T-helper 9 cell (primary cell): ENCODE data around the gene ETV6.

Experiments used
- DNase-seq: peaks from one replicate; pipeline ENCODE4 v3.0.0-alpha.2; 2020

The ETV6 gene

DNA sequence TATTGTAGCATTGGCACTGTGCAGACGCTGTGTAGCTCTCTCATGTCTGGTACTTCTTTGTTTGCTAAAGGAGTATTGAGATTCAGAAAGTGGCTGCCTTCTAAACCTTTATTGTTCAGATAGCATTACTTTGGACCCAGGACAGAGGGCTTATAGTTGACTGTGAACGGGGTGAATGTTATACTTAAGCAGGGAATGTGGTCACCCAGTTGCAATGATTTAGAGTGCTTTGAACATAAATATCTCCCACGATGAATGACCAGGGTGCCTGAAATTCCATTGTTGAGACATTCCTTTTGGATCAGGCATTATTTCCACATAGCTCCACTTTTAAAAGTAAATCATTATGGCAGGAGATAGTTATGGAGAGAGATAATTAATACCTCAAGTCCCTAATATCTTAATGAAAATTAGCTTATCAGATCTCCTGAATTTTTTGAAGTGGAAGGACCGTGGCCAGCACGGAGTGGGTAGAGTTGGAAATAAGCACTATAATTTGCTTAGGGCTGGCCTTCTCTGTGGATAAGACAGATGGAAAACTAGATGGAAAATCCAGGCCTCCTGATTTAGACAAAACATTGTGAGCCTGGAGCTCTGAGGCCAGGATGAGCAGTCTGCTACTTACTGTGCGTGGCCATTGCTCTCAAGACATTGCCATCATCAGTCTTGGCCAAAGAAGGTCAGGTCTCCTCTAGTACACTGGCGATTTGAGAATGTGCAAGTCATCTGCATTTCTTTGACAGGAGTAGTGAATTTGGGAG is 114.5 kb downstream of the ETV6 start:
- DNase-seq, result no peak

DNA sequence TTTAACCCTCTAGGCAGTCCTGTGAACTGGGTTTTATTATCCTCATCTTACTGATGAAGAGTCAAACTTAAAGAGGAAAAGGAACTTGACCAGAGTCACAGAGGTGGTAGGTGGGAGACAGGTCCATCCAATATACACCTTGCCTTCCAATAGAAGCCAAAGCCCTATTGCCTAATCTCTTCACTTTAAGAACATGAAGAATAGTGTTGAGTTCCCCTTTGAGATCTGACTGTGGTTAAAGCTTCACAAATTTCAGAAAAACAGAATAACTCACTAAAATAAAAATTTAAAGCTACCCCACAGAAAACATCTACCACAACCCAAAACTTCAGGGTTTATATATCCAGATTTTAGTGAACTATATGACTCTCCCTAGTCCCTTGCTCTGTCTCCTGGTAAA is 115.4 kb downstream of the ETV6 start:
- no peak for DNase-seq

DNA sequence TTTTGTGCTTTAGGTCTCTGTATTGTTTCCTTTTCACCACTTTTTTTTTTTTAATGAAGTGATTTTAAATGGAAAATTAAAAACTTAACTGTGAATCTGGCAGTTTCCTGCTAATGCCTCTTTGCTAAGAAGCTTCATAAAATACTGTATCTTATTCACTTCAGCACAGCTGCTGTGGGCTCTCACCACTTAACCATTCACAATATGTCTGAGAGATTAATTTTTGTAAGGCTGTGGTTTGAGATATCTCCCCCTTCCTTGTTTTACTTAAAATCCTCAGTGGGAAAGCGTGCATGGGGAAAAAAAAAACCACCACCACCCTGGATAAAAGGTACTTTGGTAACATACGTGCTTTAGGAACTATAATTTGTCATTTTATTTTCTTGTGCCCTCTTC is 115.9 kb downstream of the ETV6 start:
- DNase-seq, result no peak

DNA sequence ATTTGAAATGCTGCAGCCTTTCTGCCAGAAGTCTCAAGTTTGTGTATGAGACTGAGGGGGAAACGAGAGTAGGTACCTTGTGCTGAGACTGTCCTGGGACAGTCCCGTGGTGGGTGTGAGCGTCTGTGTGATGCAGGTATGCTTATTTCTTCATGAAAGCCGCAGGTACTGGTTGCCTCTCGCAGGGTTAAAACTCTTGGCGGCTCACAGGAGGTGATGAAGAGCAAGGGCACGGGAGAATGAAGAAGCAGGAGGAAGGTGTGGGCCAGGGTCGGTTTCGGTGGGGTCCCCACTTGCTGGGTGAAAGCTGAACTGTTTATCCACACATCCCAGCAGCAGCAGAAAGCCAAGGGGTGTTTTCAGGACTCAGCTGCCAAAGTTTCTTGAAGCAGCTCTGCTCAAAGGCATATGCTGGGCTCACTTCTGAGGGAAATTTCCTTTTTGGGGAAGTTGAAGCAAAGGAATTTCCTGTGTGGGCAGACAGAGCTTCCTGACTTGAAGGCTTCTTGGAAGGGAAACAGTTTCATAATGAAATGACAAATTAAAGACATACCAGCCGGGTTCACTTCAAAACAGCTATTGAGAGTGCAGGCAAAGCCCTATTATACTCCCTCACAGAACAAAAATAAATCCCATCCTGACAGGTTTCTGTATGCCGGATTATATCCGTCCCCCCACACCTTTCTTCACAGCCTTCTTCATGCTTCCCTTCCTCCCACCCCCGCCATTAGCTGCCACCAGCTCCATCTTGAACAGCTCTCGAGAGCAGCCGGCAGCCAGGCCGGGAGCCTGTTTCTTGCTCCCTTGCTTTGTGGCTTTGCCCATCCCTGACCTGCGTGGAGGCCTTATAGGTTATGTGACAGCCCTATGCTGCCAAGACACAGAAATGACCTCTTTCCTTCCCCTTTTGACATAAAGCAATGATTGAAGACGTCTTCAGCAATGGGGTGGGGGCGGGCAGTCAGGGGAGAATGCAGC is 116.6 kb downstream of the ETV6 start:
- DNase-seq, result no peak

DNA sequence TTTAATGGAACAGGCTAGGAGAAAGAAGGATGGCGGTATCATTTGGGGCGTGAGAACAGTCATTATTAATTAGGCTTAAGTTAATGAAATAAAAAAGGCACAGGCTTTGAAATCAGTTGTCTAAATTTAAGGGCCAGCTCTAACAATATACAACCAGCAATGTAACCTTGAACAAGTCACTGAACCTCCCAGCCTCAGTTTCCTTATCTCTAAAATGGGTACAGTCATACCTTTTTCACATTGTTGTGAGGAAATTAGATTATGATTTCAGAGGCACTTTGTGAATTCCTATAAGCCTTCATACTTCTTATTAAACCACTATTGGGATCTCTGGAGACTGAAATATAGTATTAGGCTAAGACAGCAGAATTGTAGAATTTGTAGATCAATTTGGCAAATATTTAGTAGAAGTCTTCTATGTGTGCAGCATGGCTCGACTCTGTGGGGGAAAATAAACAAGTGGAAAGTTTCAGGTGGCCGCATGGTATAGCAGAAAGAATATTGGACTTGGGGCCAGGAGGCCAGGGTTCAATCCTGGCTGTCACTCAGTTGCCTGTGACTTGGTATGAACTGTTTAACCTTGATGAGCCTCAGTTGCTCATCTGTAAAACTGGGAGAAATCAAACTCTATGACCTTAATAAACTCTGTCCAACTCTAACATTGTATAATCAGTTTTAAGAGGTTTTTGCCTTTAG is 117.7 kb downstream of the ETV6 start:
- no peak for DNase-seq

DNA sequence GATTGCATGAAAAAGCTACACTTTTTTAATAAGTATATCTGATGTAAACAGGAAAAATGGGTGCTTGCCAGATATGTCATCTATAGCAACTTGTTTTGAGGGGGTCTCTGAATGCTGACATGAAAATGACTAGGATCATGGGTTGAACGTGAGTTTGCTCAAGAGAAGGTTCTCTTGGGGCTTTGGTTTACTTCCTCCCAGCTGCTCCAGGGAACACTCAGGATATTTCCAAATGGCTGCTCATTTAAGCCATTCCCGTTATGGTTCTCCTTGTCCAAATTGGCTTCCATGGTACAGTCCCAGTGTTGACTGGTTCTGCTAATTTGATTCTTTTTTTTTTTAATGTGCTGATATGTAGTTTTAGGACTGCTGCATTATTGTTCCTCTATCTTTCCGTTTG is 118.3 kb downstream of the ETV6 start:
- DNase-seq, result no peak

DNA sequence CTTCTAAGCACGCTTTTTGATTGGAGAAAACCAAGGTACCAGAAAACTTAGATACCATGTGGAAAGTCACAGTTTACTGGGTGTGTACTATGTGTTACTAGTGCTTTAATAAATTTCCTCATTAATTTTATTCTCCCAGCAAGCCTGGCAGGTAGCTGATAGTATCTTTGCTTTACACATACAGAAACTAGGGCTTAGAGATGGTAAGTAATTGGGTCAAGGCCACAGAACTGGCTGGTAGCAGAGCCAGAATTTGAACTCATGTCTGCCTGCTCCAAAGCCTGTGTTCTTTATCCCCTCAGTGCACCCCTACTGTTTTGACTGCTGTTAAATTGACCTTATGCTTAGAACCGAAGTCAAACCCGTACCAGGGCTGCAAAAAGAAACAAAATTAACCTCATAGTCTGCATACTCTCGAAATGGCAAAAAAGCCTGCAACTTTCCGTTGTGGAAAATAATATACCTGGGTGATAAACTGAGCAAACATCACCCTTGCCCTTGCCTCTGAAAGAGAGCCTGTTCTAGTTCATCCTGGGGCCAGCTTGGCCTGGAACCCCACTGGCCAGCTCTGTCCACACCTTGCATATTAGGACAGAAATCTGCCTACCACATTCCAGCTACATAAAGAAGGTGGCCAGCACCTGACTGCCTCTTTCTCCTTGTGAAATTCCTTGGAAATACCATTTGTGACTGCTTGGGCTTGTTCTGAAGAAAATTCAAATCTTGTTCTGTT is 118.9 kb downstream of the ETV6 start:
- DNase-seq, result no peak

DNA sequence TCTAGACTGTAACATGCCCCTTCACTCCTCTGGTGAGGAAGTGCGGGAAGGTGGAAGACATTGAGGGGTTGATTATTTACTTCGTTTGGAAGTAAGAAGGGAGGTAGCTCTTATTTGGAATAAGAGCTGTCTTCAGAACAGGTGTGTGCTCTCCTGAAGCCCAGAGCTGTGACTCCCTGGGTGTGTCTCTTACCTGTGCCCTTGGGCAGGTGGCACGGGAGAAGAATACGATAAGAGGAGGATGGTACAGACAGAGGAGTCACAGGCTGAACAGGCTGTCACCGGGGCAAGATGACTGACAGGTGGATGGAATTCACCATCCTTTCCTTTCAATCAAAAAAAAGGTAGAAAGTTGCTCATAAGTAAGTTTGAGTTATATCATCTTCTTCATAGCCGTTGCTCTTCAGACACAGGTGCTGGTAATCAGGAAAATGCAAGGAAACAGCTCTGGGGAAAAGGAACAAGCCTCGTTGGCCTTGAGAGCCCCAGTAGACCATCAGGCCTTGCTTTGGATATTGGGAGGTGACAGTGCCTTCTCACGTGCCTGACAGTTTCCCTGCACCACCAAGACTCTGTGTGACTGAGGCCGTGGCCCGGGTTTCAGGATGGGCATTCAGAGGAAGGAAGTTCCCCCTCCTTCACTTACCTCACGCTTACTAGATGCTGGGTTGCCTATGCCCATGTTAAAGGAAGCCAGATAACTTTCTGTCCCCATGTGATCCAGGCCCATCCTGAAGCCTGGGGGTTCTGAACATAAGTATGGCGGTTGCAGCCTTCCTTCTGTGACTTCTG is 120.4 kb downstream of the ETV6 start:
- no peak for DNase-seq

DNA sequence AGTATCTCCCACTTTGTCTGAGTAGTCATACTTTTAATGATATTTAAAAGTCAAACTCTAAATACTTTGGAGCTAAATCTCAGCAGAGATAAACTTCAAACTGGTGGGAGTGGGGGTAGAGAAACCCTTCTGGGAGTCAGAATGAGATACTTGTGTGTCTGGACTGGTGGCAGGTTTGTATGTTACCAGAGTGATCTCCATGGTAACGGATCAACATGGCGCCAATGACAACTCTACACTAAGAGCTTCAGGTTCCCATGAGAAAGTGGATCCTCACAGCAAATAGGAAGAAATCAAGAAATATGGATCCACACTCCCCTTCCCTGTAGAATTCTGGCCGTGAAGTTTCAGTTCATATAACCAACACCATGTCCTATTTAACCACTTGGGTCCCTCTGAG is 121.9 kb downstream of the ETV6 start:
- no peak for DNase-seq

DNA sequence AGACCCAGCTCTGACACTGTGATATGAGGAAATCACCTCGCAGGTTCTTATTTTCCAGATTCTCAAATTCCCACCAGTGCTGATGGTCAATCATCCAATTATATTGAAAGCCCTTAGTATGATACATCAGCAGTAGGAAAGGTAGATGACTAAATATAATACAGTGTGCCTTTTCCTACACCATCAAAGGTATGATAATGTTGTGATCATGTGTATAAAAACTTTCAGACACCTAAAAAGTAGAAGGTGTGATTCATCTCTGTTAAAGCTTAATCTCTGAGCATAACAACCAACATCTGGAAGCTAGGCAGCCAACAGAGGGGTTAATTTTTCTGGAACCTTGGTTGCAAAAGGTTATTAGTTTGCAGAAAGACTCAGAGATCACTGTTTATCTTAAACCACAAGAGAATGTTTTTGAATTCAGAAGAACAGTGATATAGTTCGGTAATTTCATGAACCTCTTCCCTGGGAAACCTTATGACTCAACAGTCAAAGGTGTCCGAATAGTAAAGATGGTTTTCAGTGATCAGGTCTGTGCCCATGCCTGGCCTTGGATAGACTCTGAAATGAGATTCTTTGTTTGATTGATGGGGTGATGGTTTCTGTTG is 122.5 kb downstream of the ETV6 start:
- DNase-seq, result no peak

DNA sequence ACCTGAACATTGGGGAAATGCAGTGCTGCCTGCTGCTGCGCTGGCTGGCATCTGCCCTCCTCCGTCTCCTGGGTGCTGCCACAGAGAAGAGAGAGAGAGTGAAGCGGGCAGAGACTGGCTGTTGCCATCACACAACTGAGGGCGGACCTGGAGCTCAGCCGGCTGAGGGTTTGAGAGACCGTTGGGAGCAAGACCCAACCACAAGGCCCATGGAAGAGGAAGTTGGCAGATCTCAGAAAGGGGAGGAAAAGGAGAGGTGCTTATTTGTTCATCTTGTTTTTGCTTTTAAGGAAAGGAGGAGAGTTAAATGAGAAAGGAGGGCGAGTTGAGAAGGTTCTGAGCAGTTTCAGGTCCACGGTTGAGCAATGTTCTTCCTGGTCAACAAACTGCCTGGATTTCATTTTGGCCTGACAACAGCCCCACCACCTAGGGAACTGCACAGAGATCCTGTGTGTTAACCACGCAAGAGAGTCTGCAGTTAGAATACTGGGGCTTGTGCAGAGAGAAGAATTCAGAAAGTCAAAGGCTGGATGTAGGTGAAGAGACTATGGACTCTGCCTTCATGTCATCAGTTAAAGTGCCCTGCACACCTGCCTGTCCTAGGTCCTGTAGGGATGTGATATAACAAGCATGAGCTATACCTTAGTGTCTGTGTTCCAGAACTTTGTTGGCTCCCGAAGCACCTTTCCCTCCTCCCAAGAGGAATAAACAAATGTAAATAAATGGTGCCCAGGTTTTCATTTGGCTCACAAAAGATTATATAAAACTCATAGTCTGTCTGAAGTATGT is 124.6 kb downstream of the ETV6 start:
- DNase-seq, result no peak

DNA sequence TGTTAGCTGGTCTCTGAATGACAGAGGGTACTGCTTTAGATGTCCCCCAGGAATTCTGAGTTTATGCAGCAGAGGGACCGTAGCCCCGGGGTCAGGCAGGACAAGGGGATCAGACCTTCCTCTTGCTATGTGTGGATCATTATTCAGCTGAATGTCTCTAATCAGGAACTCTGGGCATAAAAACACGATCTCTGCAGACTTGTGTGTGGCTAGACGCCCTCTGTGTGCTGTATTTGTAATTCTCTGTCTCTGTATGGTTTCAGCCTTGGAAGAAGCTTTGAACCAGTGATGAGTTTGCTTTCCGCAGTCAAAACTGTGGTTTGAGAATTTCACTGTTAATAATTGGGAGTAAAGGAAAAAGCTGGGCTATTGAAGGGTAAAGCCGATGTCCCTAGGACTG is 125.3 kb downstream of the ETV6 start:
- no peak for DNase-seq

DNA sequence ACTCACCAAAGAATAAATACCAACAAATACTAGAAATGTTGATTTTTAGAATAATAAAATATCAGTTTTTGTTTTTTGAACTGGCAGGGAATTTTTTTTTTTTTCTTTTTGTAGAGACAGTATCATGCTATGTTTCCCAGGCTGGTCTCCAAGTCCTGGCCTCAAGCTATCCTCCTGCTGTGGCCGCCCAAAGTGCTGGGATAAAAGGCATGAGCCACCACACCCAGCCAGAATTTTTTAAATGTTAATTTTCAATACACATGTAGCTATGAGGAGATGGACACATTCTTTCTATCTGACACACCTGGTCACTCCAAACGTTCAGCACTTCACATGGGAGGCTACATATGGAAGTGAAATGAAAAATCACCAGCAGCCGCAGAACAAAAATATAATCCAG is 126.8 kb downstream of the ETV6 start:
- DNase-seq, result no peak

DNA sequence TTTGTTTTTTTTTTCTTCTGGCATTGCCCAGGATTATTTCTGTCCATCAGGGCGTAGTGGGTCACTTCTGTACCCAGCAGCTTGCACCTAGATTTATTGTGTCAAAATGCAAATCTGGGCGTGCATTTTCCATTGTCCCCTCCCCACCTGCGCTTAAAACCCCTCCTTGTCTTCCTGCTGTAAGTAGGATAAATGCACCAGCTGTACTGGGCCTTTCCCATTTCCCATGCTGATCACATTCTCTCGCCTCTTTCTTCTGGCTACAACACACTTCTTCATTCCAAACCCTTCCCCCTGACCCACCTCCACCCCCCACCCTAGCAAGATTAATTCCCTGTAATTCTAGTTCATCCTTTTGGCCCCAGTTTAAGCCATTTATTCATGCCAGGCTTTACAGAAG is 128.0 kb downstream of the ETV6 start:
- no peak for DNase-seq

DNA sequence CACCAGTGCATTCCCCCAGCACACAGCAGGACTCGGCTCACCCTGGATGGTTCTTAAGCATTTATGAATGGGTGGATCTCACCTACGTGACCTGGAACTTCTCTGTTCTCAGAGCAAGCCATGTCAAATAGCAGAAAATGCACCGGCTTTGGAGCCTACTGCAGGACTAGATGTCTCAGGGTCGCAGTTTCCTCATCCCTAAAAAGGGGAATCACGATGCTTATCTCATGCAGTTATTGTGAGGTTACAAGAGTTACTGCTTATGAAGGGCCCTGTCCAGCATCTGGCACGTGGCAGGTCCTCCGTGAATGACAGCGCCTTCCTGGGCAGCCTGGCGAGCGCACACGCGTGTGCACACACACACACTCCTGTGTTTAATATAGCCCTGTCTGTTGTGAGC is 128.5 kb downstream of the ETV6 start:
- DNase-seq, result no peak

DNA sequence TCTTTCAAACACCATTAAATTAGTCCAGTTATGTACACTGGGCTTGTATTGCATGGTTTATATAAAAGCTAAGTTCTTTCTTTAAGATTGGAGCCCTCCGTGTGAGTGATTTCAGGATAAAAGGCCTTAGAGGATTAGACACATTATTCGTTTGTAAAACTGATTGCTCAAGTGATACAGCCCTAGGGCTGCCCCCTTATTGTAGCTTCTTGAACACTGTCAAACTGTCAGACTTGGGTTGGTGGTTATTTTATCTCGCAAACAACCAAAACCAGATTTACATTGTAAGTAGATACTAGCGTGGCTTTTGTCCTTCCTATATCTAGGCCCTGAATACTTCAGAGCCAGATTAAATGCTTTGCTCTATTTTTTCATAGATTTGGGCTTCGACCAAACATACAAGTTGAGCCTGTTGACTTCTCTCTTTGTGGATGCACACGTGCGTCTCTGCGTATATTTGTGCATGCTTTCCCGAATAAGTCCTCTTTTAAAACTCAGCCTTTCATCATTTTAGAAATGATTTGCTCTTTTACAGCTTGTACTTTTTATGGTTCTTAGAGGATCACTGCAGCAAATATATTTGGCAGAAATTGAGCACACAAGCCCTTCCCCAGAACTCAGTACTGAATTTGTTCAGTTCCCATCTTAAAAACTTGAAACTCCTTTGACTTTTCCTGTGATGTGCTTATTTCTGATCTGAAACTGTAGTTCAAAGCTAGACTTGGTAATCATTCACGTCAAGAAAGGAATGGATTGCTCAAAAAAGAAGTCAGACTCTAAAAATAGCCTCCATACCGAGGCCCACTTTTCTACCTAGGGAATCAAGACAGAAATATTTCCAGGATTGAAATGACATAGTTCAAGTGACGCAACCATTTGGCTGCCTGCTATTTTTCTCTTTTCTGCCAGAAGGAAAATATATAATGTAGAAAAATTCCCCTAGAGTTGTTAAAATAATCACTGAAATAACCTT is 129.5 kb downstream of the ETV6 start:
- DNase-seq, result no peak

DNA sequence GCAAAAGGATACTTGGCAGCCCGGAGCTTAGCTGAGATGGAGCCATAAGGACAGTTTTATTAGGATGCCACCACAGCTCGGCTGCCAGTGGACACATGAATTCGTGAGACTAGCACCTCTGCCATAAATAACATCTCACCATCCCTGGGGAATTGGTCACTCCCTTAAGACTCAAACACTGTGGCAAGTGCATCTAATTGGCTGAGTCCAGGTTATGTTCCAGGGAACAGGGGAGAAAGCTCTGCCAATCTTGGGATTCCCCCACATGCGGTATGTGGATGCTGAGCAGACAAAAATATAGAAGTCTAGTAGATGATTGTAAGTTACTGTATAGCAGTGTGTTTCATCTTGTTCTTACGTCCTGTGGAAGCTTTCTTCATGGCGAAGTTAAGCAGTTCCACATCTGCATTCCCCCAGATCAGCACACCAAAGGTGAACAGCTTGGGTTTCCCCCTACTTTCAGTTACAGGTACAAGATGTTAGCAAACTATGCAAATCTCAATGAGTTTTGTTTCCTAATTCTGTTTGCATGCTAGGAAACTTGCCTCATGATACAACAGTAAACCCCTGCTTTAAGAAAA is 131.1 kb downstream of the ETV6 start:
- DNase-seq, result no peak

DNA sequence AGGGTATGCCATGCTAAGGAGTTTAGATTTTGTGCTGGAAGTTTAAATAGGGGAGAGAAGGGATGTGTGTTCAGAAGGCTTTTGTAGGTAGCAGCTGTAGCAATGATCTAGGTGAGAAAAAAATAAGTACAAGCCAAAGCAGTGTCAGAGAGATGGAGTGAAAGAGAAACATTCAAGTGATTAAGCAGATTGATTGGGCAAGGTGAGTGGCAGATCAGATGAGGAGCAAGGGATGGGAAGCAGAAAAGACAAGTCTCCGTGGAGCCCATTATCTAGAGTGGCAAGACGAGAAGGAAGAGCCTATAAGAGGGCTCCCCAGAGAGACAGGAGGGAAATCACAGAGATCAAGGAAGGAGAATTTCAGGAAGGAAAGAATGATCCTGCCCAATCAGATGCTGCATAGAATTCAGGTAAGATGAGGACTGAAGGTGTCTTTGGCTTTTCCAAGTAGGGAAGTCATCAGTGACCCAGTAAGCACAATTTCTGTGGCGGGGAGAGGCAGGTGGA is 133.5 kb downstream of the ETV6 start:
- no peak for DNase-seq

DNA sequence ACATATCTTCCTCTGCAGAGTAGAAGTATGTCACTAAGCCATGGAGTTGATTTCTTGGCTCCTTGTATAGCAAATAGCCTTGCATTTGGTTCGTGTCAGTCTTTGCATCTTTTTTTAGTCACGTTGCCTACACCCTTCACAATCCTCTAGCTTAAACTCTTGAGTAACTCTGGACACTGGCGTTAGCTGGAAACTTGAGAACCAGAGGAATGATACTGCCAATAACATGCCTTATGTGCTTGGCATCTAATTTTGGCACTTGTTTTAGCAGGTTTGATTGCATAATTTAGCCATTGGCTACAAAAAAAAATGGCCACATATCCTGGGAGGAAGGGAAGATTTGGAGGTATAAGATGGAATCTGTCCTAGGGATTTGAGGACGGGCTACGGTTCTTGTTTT is 136.2 kb downstream of the ETV6 start:
- no peak for DNase-seq
